HG02642 (cell line): Measurements from ENCODE around the gene TMSB15B.
"Not testable (repeated sequence)": the region's sequence is repeated elsewhere in the genome, so short reads cannot be mapped to it uniquely, and the experiment has no call there.

Experiments
- ATAC-seq: cut with Tn5 transposase; IDR thresholded peaks from one replicate; pipeline ENCODE4 v1.9.1; 2021; ENCODE audit warnings: mild to moderate bottlenecking; ENCODE audit not compliant: unreplicated experiment, poor library complexity

The TMSB15B gene

GRCh38 chrX:103962411-103963278 is at the start of gene TMSB15B:
TSS of gene TMSB15B (plus strand) at chrX:103962627.
- ATAC-seq = peak; percentile 99

- no peak for ATAC-seq
Measured at GRCh38 chrX:103913356-103914020, 48.9 kb upstream of the TMSB15B start.

- ATAC-seq = peak; percentile 40
Measured at GRCh38 chrX:103918050-103918449, 44.4 kb upstream of the TMSB15B start.

GRCh38 chrX:103918571-103919269 is 43.7 kb upstream of the TMSB15B start:
- ATAC-seq = peak; percentile 81

- ATAC-seq = peak; percentile 44
Measured at GRCh38 chrX:103919270-103919637, 43.2 kb upstream of the TMSB15B start.

- peak; percentile 36 for ATAC-seq
Measured at GRCh38 chrX:103920515-103920914, 41.9 kb upstream of the TMSB15B start.

GRCh38 chrX:103927030-103927429 is 35.4 kb upstream of the TMSB15B start:
- ATAC-seq = peak; percentile 78

- ATAC-seq = no peak
Measured at GRCh38 chrX:103927633-103928032, 34.8 kb upstream of the TMSB15B start.

GRCh38 chrX:103932133-103932532 is 30.3 kb upstream of the TMSB15B start:
- peak; percentile 95 for ATAC-seq

GRCh38 chrX:103940257-103940656 is 22.2 kb upstream of the TMSB15B start:
- not testable (repeated sequence) for ATAC-seq

GRCh38 chrX:103941201-103941975 is 21.0 kb upstream of the TMSB15B start:
- ATAC-seq = no peak

- no peak for ATAC-seq
Measured at GRCh38 chrX:103949506-103949905, 12.9 kb upstream of the TMSB15B start.

- no peak for ATAC-seq
Measured at GRCh38 chrX:103953353-103953752, 9.1 kb upstream of the TMSB15B start.

- no peak for ATAC-seq
Measured at GRCh38 chrX:103954259-103954658, 8.2 kb upstream of the TMSB15B start.

GRCh38 chrX:103960599-103960998 is 1.8 kb upstream of the TMSB15B start:
- ATAC-seq = not testable (repeated sequence)

GRCh38 chrX:103983508-103983907 is 21.1 kb downstream of the TMSB15B start:
- ATAC-seq = not testable (repeated sequence)

- peak; percentile 86 for ATAC-seq
Measured at GRCh38 chrX:103999234-103999633, 36.8 kb downstream of the TMSB15B start.

GRCh38 chrX:104008831-104009230 is 46.4 kb downstream of the TMSB15B start:
- no peak for ATAC-seq

GRCh38 chrX:104013158-104013557 is 50.7 kb downstream of the TMSB15B start:
- ATAC-seq = no peak

- ATAC-seq = no peak
Measured at GRCh38 chrX:104013606-104014005, 51.2 kb downstream of the TMSB15B start, which contains the start of gene H2BW1. TSS of gene H2BW1 (minus strand) at chrX:104013708. CDS start at chrX:104013576, 132 bp downstream.
